ENCODE measurements around the gene HDAC9.

- TF ChIP-seq CTCF (IDR thresholded peaks at IDR 0.05) (no peak), POLR2AphosphoS5 (IDR thresholded peaks at IDR 0.05; ENCODE audit: low read depth, low read length) (no peak), SIN3A (IDR thresholded peaks at IDR 0.05; ENCODE audit: borderline replicate concordance, insufficient read depth, low read depth, low read length) (no peak)
- TF ChIP-seq, protein P1, sequence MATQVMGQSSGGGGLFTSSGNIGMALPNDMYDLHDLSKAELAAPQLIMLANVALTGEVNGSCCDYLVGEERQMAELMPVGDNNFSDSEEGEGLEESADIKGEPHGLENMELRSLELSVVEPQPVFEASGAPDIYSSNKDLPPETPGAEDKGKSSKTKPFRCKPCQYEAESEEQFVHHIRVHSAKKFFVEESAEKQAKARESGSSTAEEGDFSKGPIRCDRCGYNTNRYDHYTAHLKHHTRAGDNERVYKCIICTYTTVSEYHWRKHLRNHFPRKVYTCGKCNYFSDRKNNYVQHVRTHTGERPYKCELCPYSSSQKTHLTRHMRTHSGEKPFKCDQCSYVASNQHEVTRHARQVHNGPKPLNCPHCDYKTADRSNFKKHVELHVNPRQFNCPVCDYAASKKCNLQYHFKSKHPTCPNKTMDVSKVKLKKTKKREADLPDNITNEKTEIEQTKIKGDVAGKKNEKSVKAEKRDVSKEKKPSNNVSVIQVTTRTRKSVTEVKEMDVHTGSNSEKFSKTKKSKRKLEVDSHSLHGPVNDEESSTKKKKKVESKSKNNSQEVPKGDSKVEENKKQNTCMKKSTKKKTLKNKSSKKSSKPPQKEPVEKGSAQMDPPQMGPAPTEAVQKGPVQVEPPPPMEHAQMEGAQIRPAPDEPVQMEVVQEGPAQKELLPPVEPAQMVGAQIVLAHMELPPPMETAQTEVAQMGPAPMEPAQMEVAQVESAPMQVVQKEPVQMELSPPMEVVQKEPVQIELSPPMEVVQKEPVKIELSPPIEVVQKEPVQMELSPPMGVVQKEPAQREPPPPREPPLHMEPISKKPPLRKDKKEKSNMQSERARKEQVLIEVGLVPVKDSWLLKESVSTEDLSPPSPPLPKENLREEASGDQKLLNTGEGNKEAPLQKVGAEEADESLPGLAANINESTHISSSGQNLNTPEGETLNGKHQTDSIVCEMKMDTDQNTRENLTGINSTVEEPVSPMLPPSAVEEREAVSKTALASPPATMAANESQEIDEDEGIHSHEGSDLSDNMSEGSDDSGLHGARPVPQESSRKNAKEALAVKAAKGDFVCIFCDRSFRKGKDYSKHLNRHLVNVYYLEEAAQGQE (IDR thresholded peaks at IDR 0.05; ENCODE audit: insufficient read depth in 1 of 2, low read depth in 2 of 2, low read length in 1 of 2) = no peak
Measured at GRCh38 chr7:18831943-18832342, 336.4 kb downstream of the HDAC9 start.
